Activated CD8-positive, alpha-beta memory T cell treated with anti-CD3 and anti-CD28 coated beads for 48 hours (primary cell): Measurements from ENCODE around the gene TNFSF13.

Source experiments
- DNase-seq, 3 experiments: peaks; one replicate each; pipeline ENCODE4 v3.0.0-alpha.2; 2020; ENCODE audit warnings: low read depth in 2 of 3, low spot score in 2 of 3

The TNFSF13 gene

GRCh38 chr17:7558544-7559319 lies at the start of gene TNFSF13:
TSS of gene TNFSF13 (plus strand) at chr17:7558750. CDS start at chr17:7559040, 290 bp downstream.
- DNase-seq, result no peak

- DNase-seq, result no peak
Observed at GRCh38 chr17:7508846-7509245, 49.7 kb upstream of the TNFSF13 start.

GRCh38 chr17:7509937-7510336 lies 48.6 kb upstream of the TNFSF13 start:
- no peak for DNase-seq

GRCh38 chr17:7511108-7511507 lies 47.4 kb upstream of the TNFSF13 start:
- no peak for DNase-seq

GRCh38 chr17:7512105-7512504 lies 46.4 kb upstream of the TNFSF13 start:
- no peak for DNase-seq

GRCh38 chr17:7512824-7513540 lies 45.6 kb upstream of the TNFSF13 start:
- DNase-seq, result no peak

- no peak for DNase-seq
Observed at GRCh38 chr17:7513850-7514419, 44.6 kb upstream of the TNFSF13 start.

- no peak for DNase-seq
Observed at GRCh38 chr17:7515911-7516610, 42.5 kb upstream of the TNFSF13 start.

GRCh38 chr17:7523033-7523432 lies 35.5 kb upstream of the TNFSF13 start:
- DNase-seq, result no peak

GRCh38 chr17:7528842-7529241 lies 29.7 kb upstream of the TNFSF13 start:
- no peak for DNase-seq

- no peak for DNase-seq
Observed at GRCh38 chr17:7530023-7530900, 28.3 kb upstream of the TNFSF13 start.

- no peak for DNase-seq
Observed at GRCh38 chr17:7538050-7538449, 20.5 kb upstream of the TNFSF13 start.

- DNase-seq, result no peak
Observed at GRCh38 chr17:7538891-7539545, 19.5 kb upstream of the TNFSF13 start.

- no peak for DNase-seq
Observed at GRCh38 chr17:7541074-7541621, 17.4 kb upstream of the TNFSF13 start.

GRCh38 chr17:7544911-7545310 lies 13.6 kb upstream of the TNFSF13 start:
- DNase-seq, result no peak

GRCh38 chr17:7548585-7549400 lies 9.8 kb upstream of the TNFSF13 start, which contains the start of gene TNFSF12:
TSS of gene TNFSF12 (plus strand) at chr17:7549058. CDS start at chr17:7549154, 96 bp downstream.
- DNase-seq, result peak in 1 of 3 experiments; percentile 45

GRCh38 chr17:7549401-7550055 lies 9.0 kb upstream of the TNFSF13 start:
- DNase-seq, result no peak

GRCh38 chr17:7550344-7550743 lies 8.2 kb upstream of the TNFSF13 start:
- no peak for DNase-seq
